ENCODE results near the gene WDR11. TPM values are rescaled to one million over a fixed set of nuclear protein-coding genes. Genes with fewer than 3 reads are reported as not detected.

Gene WDR11, protein sequence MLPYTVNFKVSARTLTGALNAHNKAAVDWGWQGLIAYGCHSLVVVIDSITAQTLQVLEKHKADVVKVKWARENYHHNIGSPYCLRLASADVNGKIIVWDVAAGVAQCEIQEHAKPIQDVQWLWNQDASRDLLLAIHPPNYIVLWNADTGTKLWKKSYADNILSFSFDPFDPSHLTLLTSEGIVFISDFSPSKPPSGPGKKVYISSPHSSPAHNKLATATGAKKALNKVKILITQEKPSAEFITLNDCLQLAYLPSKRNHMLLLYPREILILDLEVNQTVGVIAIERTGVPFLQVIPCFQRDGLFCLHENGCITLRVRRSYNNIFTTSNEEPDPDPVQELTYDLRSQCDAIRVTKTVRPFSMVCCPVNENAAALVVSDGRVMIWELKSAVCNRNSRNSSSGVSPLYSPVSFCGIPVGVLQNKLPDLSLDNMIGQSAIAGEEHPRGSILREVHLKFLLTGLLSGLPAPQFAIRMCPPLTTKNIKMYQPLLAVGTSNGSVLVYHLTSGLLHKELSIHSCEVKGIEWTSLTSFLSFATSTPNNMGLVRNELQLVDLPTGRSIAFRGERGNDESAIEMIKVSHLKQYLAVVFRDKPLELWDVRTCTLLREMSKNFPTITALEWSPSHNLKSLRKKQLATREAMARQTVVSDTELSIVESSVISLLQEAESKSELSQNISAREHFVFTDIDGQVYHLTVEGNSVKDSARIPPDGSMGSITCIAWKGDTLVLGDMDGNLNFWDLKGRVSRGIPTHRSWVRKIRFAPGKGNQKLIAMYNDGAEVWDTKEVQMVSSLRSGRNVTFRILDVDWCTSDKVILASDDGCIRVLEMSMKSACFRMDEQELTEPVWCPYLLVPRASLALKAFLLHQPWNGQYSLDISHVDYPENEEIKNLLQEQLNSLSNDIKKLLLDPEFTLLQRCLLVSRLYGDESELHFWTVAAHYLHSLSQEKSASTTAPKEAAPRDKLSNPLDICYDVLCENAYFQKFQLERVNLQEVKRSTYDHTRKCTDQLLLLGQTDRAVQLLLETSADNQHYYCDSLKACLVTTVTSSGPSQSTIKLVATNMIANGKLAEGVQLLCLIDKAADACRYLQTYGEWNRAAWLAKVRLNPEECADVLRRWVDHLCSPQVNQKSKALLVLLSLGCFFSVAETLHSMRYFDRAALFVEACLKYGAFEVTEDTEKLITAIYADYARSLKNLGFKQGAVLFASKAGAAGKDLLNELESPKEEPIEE
- 10 to 100 TPM; 71.1 to 77.9 TPM for total RNA-seq

DNA sequence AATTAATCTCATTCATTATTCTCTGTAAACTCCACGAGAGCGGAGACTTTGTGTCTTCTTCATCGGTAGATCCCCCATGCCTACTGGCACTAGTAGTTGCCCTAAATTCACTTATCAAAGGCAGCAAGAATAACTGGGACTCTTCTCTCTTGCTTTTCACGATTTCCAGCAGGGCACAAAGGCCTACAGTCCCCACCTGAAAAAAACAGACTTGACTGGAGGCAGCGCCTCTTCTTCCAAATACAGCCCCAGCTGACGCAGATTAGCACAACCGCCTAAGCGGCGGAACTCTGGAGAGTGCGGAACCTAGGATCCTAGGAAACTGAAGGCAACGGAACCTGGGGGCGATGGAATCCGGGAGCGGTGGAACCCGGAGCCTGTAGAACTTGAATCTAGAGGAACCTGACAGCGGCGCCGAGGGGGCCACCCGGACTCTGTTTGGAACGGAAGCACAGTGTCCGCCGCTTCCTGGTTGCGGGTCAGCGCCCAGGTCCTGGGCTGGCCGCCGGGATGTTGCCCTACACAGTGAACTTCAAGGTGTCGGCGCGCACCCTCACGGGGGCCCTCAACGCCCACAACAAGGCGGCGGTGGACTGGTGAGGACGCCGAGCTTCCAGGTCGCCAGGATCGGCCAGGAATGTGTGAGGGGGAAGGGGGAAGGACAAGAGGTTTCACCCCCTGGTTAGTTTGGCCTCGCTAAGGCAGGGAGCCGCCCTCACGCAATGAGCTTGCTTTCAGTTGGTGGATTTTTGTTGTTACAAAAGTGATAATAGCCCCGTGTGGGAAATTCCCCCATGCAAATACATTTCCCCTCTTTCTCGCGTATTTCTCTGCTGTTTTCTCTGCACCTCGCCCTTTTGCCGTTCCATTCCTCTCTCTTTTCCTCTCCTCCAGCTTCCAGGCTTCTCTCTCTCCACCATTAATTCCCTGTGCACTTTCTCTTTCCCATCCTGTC is at the start of gene WDR11:
WDR11 (plus strand) TSS at position 452 of the 955 bp plus-strand sequence; CDS start at position 511, 59 bp downstream.
- Mint-ChIP-seq H3K27ac (peak within 1 kb of the TSS; percentile 98), H3K9me3 (peaks cover 1 to 3% of the 10 kb centered on the region in 2 donors), H3K27me3 (ENCODE audit: low read depth) (no peaks in the 10 kb centered on the region), H3K36me3 (ENCODE audit: insufficient read depth in 2 of 2) (peaks cover 10 to 16% of the 10 kb centered on the region in 2 donors), H3K4me1 (ENCODE audit: low read depth) (peaks cover 45% of the 10 kb centered on the region), H3K4me3 (peak within 1 kb of the TSS; percentile 94 to 95)
- peak; percentile 77 to 83 for DNase-seq
- ATAC-seq (replicated peaks in 1 of 2), result peak; percentile 94 to 98

DNA sequence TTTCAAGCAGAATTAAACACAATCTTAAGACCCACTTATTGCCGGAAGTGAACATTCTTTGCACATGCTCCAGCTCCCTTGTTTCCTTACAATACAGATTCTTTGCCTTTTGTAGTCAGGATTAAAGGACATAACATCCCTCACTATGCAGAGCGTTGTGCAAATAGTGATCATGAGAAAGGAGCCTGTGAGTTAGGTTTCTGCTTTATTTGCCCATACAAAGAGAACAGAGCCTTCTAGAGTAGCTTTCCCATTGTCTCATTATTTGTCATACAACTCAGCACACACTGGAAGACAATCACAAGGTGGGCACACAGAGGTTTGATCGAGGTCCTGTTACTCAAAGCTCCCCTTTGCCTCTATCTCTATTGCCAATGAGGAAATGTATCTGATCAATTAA is 48.2 kb upstream of the WDR11 start:
- Mint-ChIP-seq H3K27me3 (ENCODE audit: low read depth) (no peaks in the 10 kb centered on the region), H3K27ac (no peak overlapping the region), H3K4me3 (no peak overlapping the region), H3K9me3 (no peaks in the 10 kb centered on the region), H3K36me3 (ENCODE audit: insufficient read depth in 2 of 2) (no peaks in the 10 kb centered on the region), H3K4me1 (ENCODE audit: low read depth) (no peaks in the 10 kb centered on the region)
- ATAC-seq (replicated peaks in 1 of 2), result no peak
- no peak for DNase-seq

DNA sequence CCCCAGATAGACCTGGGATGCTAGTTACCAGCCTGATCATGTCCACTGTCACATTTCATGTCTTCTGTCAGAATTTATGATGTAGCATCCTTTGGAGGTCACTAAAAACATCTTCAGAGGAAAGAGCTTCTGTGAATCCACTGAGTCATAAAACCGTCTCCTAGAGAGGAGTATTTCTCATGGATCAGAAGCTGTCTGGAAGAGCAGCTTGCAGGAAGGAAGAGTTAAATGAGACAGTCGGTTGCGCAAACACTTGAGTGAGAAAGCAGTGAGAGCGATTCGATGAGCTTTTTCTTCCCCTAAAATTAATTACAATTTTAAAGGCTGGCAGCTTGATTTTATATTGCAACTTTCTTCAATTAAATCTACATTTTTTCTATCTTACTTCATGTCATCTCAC is 47.2 kb upstream of the WDR11 start:
- Mint-ChIP-seq H3K9me3 (no peaks in the 10 kb centered on the region), H3K27me3 (ENCODE audit: low read depth) (no peaks in the 10 kb centered on the region), H3K4me1 (ENCODE audit: low read depth) (no peaks in the 10 kb centered on the region), H3K36me3 (ENCODE audit: insufficient read depth in 2 of 2) (no peaks in the 10 kb centered on the region), H3K4me3 (no peak overlapping the region), H3K27ac (no peak overlapping the region)
- ATAC-seq (replicated peaks in 1 of 2), result no peak
- no peak for DNase-seq

DNA sequence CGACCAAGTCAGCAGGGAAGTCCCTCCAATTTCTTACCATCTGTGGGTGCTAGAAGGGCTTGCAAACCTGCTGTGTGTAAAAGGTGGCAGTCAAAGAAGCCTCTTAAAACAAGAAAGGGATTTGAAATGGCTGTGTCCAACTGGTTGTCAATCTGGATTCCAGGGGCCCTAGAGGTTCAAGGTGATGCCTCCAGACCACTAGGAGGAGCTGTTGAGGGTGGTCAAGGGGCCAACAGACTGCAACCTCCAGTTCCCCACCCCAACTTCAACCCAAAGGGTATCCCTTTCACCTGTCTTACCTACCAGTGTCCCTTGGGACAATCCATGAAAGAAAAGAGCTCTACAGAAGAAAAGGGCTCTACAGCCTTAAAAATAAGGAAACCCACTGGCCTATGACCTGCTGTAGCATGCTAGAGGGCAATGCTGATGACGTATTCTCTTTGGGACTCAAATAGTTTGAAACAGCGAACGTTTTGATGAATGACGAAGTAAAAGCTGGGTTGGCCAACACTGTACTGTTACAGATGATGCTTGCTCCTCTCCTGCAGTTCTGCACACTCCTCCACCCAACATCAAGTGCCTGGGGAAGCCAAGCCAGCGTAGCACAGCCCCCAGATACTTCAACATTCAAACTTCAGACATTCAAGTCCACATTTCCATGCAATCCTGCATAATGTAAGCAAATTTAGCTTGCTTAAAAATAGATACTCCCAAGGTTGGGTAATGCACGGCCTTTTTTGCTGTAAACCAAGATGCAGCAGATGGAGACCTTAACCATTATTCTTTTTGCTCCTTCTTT is 45.9 kb upstream of the WDR11 start:
- Mint-ChIP-seq H3K27me3 (ENCODE audit: low read depth) (peaks cover 1% of the 10 kb centered on the region), H3K4me3 (no peak overlapping the region), H3K9me3 (no peaks in the 10 kb centered on the region), H3K27ac (no peak overlapping the region), H3K4me1 (ENCODE audit: low read depth) (no peaks in the 10 kb centered on the region), H3K36me3 (ENCODE audit: insufficient read depth in 2 of 2) (no peaks in the 10 kb centered on the region)
- DNase-seq, result no peak
- ATAC-seq (replicated peaks in 1 of 2), result no peak

DNA sequence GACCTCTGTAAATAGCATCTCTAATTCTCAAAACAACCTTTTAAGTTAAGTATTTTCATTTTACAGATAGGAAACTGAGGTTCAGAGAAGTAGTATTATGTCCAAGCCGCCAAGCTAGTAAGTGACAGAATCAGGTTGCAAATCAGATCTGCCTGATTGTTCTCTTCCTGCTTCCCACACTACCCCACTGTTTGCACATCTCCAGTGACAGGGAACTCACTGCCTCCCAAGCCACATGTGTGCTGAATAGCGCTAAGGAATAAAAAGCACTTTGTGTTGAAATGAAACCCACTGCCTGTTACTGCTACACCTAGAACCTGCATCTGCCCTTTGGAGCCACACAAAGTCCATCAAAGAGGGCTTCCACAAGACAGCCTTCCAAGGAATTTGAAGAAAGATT is 45.1 kb upstream of the WDR11 start:
- peaks cover 10% of the 10 kb centered on the region for H3K27me3 Mint-ChIP-seq (ENCODE audit: low read depth)
- ATAC-seq (replicated peaks in 1 of 2) (no peak), DNase-seq (no peak)
- H3K27ac Mint-ChIP-seq, result no peak overlapping the region
- H3K4me3 Mint-ChIP-seq, result no peak overlapping the region
- H3K9me3 Mint-ChIP-seq, result no peaks in the 10 kb centered on the region
- no peaks in the 10 kb centered on the region for H3K36me3 Mint-ChIP-seq (ENCODE audit: insufficient read depth in 2 of 2)
- no peaks in the 10 kb centered on the region for H3K4me1 Mint-ChIP-seq (ENCODE audit: low read depth)

DNA sequence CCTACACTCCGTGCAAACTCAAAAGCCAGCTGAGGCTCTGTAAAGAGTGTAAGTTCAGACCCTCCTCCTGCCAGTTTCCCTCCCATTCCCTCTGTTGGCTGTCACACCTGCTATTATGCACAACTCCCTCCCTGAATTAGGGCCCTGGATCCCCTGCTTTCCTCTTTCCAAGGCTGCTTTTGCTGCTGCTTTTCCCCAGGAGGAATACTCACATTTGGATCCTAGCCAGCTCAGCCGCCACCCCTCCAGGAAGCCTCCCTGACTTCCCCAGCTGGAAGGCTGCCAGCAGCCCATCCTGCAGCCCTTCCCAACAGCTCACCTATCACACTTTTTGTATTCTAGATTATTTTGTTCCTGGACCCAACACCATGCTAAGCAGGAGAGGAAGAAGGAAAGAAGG is 40.9 kb upstream of the WDR11 start:
- H3K4me1 Mint-ChIP-seq (ENCODE audit: low read depth), result no peaks in the 10 kb centered on the region
- H3K9me3 Mint-ChIP-seq, result peaks cover 0 to 7% of the 10 kb centered on the region in 2 donors
- no peaks in the 10 kb centered on the region for H3K36me3 Mint-ChIP-seq (ENCODE audit: insufficient read depth in 2 of 2)
- H3K4me3 Mint-ChIP-seq, result no peak overlapping the region
- no peak overlapping the region for H3K27ac Mint-ChIP-seq
- DNase-seq (no peak), ATAC-seq (replicated peaks in 1 of 2) (no peak)
- H3K27me3 Mint-ChIP-seq (ENCODE audit: low read depth), result peaks cover 23% of the 10 kb centered on the region

DNA sequence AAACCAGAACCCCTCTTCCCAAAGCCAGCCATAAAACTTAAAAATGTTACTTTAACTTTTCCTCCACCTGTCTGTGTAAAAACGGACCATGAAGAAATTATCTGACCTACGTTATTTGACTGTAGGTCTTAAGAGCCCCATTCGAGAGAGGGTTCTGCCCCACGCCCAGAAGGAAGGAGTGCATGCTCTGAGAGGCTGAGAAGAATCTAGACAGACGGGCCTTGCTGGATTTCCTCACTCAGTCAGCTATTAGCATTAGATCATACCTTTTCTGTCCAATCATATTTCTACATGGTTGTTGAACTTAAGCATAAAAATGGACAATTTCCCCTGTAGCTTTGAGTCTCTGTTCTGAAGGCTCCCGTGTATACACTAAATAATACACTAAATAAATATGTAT is 38.1 kb upstream of the WDR11 start:
- Mint-ChIP-seq H3K4me1 (ENCODE audit: low read depth) (no peaks in the 10 kb centered on the region), H3K27ac (no peak overlapping the region), H3K36me3 (ENCODE audit: insufficient read depth in 2 of 2) (peaks cover 0 to 1% of the 10 kb centered on the region in 2 donors)

DNA sequence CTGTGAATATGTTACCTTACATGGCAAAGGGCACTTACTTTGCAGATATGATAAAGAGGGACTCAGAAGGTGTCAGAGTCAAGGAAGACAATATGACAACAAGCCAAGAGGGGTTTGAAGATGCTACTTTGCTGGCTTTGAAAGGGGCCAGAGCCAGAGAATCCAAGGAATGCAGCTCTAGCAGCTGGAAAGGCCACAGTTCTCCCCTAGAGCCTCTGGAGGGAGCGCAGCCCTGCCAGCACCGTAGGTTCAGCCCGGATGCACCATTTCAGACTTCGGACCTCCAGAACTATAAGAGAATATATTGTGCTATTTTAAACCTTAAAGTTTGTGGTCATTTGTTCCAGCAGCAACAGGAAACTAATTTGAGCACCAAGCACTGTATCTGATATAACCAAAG is 32.9 kb upstream of the WDR11 start:
- no peaks in the 10 kb centered on the region for H3K4me1 Mint-ChIP-seq (ENCODE audit: low read depth)
- H3K27me3 Mint-ChIP-seq (ENCODE audit: low read depth), result peaks cover 29% of the 10 kb centered on the region
- H3K9me3 Mint-ChIP-seq, result peaks cover 2 to 7% of the 10 kb centered on the region in 2 donors
- ATAC-seq (replicated peaks in 1 of 2) (no peak), DNase-seq (no peak)
- H3K4me3 Mint-ChIP-seq, result no peak overlapping the region
- H3K27ac Mint-ChIP-seq, result no peak overlapping the region
- peaks cover 0 to 1% of the 10 kb centered on the region in 2 donors for H3K36me3 Mint-ChIP-seq (ENCODE audit: insufficient read depth in 2 of 2)

More for the DNA sequence above, 38.1 kb upstream of the WDR11 start:
- ATAC-seq (replicated peaks in 1 of 2), result no peak
- no peak for DNase-seq
- Mint-ChIP-seq H3K9me3 (peaks cover 2 to 7% of the 10 kb centered on the region in 2 donors), H3K4me3 (no peak overlapping the region), H3K27me3 (ENCODE audit: low read depth) (peaks cover 39% of the 10 kb centered on the region)

DNA sequence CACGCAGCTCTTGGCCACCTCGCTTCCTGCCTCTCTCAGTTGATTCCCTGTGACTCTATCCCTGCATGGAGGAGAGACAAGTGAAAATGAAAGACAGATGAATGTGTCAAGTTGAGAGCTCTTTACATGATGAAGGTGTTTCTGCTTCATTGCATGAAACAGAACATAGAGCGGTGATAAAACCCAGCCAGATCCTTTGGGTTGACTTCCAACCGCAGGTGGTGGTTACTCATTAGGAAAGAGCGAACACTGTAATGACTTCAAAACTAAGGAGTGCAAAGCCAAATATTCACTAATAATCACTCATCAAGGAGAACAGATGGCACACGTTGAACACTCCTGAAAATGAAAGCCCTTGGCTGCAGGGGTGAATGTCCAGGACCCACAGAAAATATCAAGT is 31.8 kb upstream of the WDR11 start:
- Mint-ChIP-seq H3K9me3 (peaks cover 2 to 7% of the 10 kb centered on the region in 2 donors), H3K4me3 (no peak overlapping the region), H3K27me3 (ENCODE audit: low read depth) (peaks cover 29% of the 10 kb centered on the region), H3K27ac (no peak overlapping the region), H3K36me3 (ENCODE audit: insufficient read depth in 2 of 2) (peaks cover 0 to 1% of the 10 kb centered on the region in 2 donors), H3K4me1 (ENCODE audit: low read depth) (no peaks in the 10 kb centered on the region)
- ATAC-seq (replicated peaks in 1 of 2) (no peak), DNase-seq (no peak)

DNA sequence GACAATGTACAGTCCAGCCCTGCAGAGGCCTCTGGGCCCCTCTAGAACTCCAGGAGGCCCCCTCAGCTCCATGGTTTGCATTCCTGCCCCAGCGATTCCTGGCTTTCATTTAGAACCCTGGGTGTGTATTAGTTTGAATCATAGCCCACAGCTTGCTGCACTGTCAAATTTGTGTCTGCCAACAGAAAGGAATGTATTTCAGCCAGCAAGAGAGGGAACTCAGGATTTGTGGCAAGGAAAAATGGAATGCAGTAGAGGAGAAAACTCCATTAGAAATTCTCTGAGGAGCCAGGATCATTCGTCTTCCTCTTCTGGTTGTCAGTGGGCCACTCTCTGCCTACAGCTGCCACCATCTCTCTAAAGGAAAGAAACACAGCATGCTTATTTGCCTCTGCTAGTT is 27.9 kb upstream of the WDR11 start:
- no peak overlapping the region for H3K27ac Mint-ChIP-seq
- no peaks in the 10 kb centered on the region for H3K4me1 Mint-ChIP-seq (ENCODE audit: low read depth)
- H3K36me3 Mint-ChIP-seq (ENCODE audit: insufficient read depth in 2 of 2), result no peaks in the 10 kb centered on the region
- ATAC-seq (replicated peaks in 1 of 2) (no peak), DNase-seq (no peak)
- no peak overlapping the region for H3K4me3 Mint-ChIP-seq
- H3K27me3 Mint-ChIP-seq (ENCODE audit: low read depth), result peaks cover 18% of the 10 kb centered on the region
- H3K9me3 Mint-ChIP-seq, result no peaks in the 10 kb centered on the region

DNA sequence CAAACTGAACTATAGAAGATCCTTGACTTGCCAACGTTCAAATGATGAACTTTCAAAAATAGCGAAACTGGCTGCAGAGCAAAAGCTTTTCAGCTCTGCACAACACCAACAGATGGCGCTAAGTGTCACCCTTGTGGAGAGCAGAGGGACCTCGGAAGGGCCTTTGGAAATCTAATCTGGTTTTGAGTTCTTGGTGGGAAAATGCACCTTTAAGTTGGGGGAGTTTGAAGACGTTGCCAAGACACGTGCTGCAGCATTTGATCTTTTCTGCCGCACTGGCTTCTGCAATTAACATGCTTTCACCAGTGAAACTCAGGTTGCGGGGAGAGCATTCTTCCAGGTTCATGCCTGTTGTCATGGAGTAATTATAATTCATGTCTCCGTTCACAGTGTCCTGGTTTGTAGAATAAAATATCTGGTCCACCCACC is 26.3 kb upstream of the WDR11 start:
- H3K36me3 Mint-ChIP-seq (ENCODE audit: insufficient read depth in 2 of 2), result no peaks in the 10 kb centered on the region
- peaks cover 7% of the 10 kb centered on the region for H3K27me3 Mint-ChIP-seq (ENCODE audit: low read depth)
- H3K27ac Mint-ChIP-seq, result no peak overlapping the region
- DNase-seq, result peak; percentile 3 to 16
- H3K9me3 Mint-ChIP-seq, result no peaks in the 10 kb centered on the region
- ATAC-seq (replicated peaks in 1 of 2), result no peak
- no peaks in the 10 kb centered on the region for H3K4me1 Mint-ChIP-seq (ENCODE audit: low read depth)
- no peak overlapping the region for H3K4me3 Mint-ChIP-seq
